Psoas muscle (tissue), 8 donors: ENCODE measurements around the gene UPK3A. TPM values are rescaled to one million over a fixed set of nuclear protein-coding genes. Genes with fewer than 3 reads are reported as not detected.

Experiments
- ATAC-seq, 4 donors: fragments of 200-7000 bp; cut with Tn5 transposase; one replicate each; pipeline ENCODE4 v1.9.1; 2020; ENCODE audit warnings: moderate library complexity in 3 of 4, mild to moderate bottlenecking in 2 of 4
- DNase-seq, 2 donors: peaks; one replicate each; pipeline ENCODE4 v3.0.0-alpha.2; 2020
- H3K27ac ChIP-seq: fragments of 200-600 bp; one replicate; pipeline ENCODE4 v1.8.0; 2022
- H3K27me3 ChIP-seq, 3 donors: fragments of 200-600 bp in 1 of 3; one replicate each; pipeline versions ENCODE4 v1.6.1 to v1.8.0; 2013 to 2022; ENCODE audit warnings: low read length in 2 of 3, mild to moderate bottlenecking in 2 of 3, moderate library complexity in 1 of 3; ENCODE audit not compliant: insufficient read depth in 3 of 3
- H3K36me3 ChIP-seq, 2 donors: fragments of 200-600 bp in 1 of 2; one replicate each; pipeline versions ENCODE4 v1.6.1 to v1.8.0; 2013 to 2022; ENCODE audit warnings: low read depth in 1 of 2, mild to moderate bottlenecking in 1 of 2, moderate library complexity in 1 of 2; ENCODE audit not compliant: insufficient read depth in 1 of 2
- H3K4me1 ChIP-seq: fragments of 200-600 bp; one replicate; pipeline ENCODE4 v1.8.0; 2022
- H3K4me3 ChIP-seq: fragments of 200-600 bp; one replicate; pipeline ENCODE4 v1.8.0; 2022; ENCODE audit warnings: mild to moderate bottlenecking
- H3K9me3 ChIP-seq: fragments of 200-600 bp; one replicate; pipeline ENCODE4 v1.8.0; 2022
- CTCF ChIP-seq: fragments of 200-600 bp; IDR thresholded peaks from one replicate; pipeline ENCODE4 v1.8.0; 2022; ENCODE audit warnings: antibody characterized with exemption
- WGBS, 3 donors: extraction: QIAGEN DNeasy Blood & Tissue Kit; methylation state at CpG; one replicate each; pipeline versions ENCODE4 v1.1.6 to v1.1.7; 2013; 5-methylcytosine and 5-hydroxymethylcytosine counted together
- intact Hi-C, 2 donors: fragments of 100-400 bp; cut with DNase I; formaldehyde crosslinking; loops; one replicate each; pipeline versions ENCODE4 v1.11.0 to v1.14.2; 2022
- polyA plus RNA-seq, 3 donors: library from polyadenylated mRNA; stranded (reverse); fragments of 200-250 nt; gene quantifications; one replicate each; pipeline ENCODE4 v1.2.3, GENCODE V29; 2013
- total RNA-seq, 4 donors: library from RNA; stranded (reverse); fragmentation: NEBNext Ultra II Directional in 2 of 4; extraction: Animal tissue kit (Norgen Biotek cat#: 25700) in 2 of 4; gene quantifications; one replicate each; pipeline versions ENCODE4 v1.2.1 to v1.2.4, GENCODE V29; 2021 to 2023
- donor health status: healthy with polysubstance abuse.
- donor health status: DM: no; HTN: no; CAD: no; lungs with moderate emphysema.
- donor health status: Bipolar disorder and iron deficiency.
- donor health status: healthy.
- donor health status: DM: yes; HTN: yes; CAD: no.
- donor health status: DM: no; HTN: no; CAD: no.
- donor health status: DM: no; HTN: no; CAD: no.
- donor health status: DM: yes; HTN: yes; CAD: no.

UPK3A gene
- total and polyA plus RNA-seq, 7 donors, result 0.93 to 11.7 (median 2.5) TPM

- H3K9me3 ChIP-seq, result no peaks in the 10 kb centered on the region
- WGBS, 3 donors, result 76 to 77% (median 77%) methylated on average over 12 of the region's 12 CpGs
- intact Hi-C loops, result no loop called here
- no peaks in the 10 kb centered on the region for H3K4me1 ChIP-seq
- H3K4me3 ChIP-seq, result no peak overlapping the region
- no peak for TF ChIP-seq CTCF
- H3K36me3 ChIP-seq, result no peaks in the 10 kb centered on the region
- no peak overlapping the region for H3K27ac ChIP-seq
- ATAC-seq (no peak), DNase-seq (no peak)
- H3K27me3 ChIP-seq, result peaks cover 0 to 3% (median 0%) of the 10 kb centered on the region in 3 donors
Observed at GRCh38 chr22:45286854-45287551, 2.3 kb downstream of the UPK3A start.

GRCh38 chr22:45290410-45290936 lies 5.7 kb downstream of the UPK3A start:
- H3K27me3 ChIP-seq, result peaks cover 0 to 5% (median 0%) of the 10 kb centered on the region in 3 donors

GRCh38 chr22:45291061-45291930 lies 6.5 kb downstream of the UPK3A start:
- Histone ChIP-seq H3K36me3 (no peaks in the 10 kb centered on the region), H3K27me3 (peaks cover 0 to 5% (median 0%) of the 10 kb centered on the region in 3 donors), H3K9me3 (no peaks in the 10 kb centered on the region), H3K4me1 (no peaks in the 10 kb centered on the region), H3K27ac (no peak overlapping the region), H3K4me3 (peak overlapping the region; percentile 46)
- DNase-seq (no peak), ATAC-seq (peak in 1 of 4 donors; percentile 10)
- TF ChIP-seq CTCF, result no peak
- intact Hi-C loops, result no loop called here
- 83 to 87% (median 83%) methylated on average over 8 of the region's 8 CpGs for WGBS, 3 donors

More at GRCh38 chr22:45290410-45290936, 5.7 kb downstream of the UPK3A start:
- peak; percentile 33 to 82 for DNase-seq
- TF ChIP-seq CTCF, result no peak
- peak; percentile 74 to 93 (median 82) for ATAC-seq
- H3K27ac ChIP-seq, result no peak overlapping the region
- H3K9me3 ChIP-seq, result no peaks in the 10 kb centered on the region
- intact Hi-C loops, result no loop called here
- H3K4me3 ChIP-seq, result peak overlapping the region; percentile 46
- WGBS, 3 donors, result 24 to 28% (median 25%) methylated on average over 18 of the region's 18 CpGs
- no peaks in the 10 kb centered on the region for H3K4me1 ChIP-seq
- no peaks in the 10 kb centered on the region for H3K36me3 ChIP-seq

- intact Hi-C loops, result no loop called here
- Histone ChIP-seq H3K27ac (no peak overlapping the region), H3K36me3 (no peaks in the 10 kb centered on the region), H3K27me3 (peaks cover 0 to 5% (median 0%) of the 10 kb centered on the region in 3 donors), H3K4me1 (no peaks in the 10 kb centered on the region), H3K9me3 (no peaks in the 10 kb centered on the region), H3K4me3 (no peak overlapping the region)
- DNase-seq (no peak), ATAC-seq (no peak)
- no peak for TF ChIP-seq CTCF
- WGBS, 3 donors, result 63 to 66% (median 65%) methylated on average over 9 of the region's 9 CpGs
Observed at GRCh38 chr22:45291931-45292290, 7.2 kb downstream of the UPK3A start.
